Vagina (tissue), 2 donors: ENCODE data around the gene REN.

ENCODE experiments used
- POLR2A ChIP-seq, 2 donors: fragments of 450-650 bp; IDR thresholded peaks; one replicate each; pipeline ENCODE4 v1.6.1; 2017; ENCODE audit warnings: antibody characterized with exemption in 2 of 2, mild to moderate bottlenecking in 2 of 2, moderate library complexity in 2 of 2
- POLR2AphosphoS5 ChIP-seq, 2 donors: sonication (generic); formaldehyde crosslinking; IDR thresholded peaks; one replicate each; pipeline ENCODE4 v1.9.0; 2017; ENCODE audit warnings: antibody characterized with exemption in 2 of 2, mild to moderate bottlenecking in 2 of 2, low read depth in 1 of 2; ENCODE audit not compliant: insufficient read depth in 1 of 2
- TF ChIP-seq, protein P1 (sequence below), 3 experiments: fragments of 450-650 bp in 2 of 3; fragments of 200-600 bp in 1 of 3; sonication (generic) in 1 of 3; IDR thresholded peaks; one replicate each; pipeline ENCODE4 v1.5.1; 2017 to 2019; ENCODE audit warnings: antibody characterized with exemption in 3 of 3, mild to moderate bottlenecking in 2 of 3, moderate library complexity in 2 of 3

- TF ChIP-seq, protein P1, sequence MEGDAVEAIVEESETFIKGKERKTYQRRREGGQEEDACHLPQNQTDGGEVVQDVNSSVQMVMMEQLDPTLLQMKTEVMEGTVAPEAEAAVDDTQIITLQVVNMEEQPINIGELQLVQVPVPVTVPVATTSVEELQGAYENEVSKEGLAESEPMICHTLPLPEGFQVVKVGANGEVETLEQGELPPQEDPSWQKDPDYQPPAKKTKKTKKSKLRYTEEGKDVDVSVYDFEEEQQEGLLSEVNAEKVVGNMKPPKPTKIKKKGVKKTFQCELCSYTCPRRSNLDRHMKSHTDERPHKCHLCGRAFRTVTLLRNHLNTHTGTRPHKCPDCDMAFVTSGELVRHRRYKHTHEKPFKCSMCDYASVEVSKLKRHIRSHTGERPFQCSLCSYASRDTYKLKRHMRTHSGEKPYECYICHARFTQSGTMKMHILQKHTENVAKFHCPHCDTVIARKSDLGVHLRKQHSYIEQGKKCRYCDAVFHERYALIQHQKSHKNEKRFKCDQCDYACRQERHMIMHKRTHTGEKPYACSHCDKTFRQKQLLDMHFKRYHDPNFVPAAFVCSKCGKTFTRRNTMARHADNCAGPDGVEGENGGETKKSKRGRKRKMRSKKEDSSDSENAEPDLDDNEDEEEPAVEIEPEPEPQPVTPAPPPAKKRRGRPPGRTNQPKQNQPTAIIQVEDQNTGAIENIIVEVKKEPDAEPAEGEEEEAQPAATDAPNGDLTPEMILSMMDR (IDR thresholded peaks at IDR 0.05): no peak
- no peak for TF ChIP-seq POLR2AphosphoS5 (IDR thresholded peaks at IDR 0.05; ENCODE audit: insufficient read depth in 1 of 2, low read depth in 1 of 2)
- TF ChIP-seq POLR2A (IDR thresholded peaks at IDR 0.05): no peak
Measured at GRCh38 chr1:204198348-204199340, 32.5 kb upstream of the REN start.
